Activated T-helper 1 cell treated with anti-CD3 and anti-CD28 coated beads, Interleukin-12 subunit alpha, Interleukin-12 subunit beta, Interleukin-2, Interleukin-4 antibody, amounts not matched to agents 30 ng/mL and 10 ng/mL and 1 ng/mL, durations not matched to agents 14 hours and 24 hours and 36 hours (primary cell): Measurements from ENCODE around the gene INSR. TPM values are rescaled to one million over a fixed set of nuclear protein-coding genes. Genes with fewer than 3 reads are reported as not detected.

Experiments used
- DNase-seq: peaks from one replicate; pipeline ENCODE4 v3.0.0; 2021; ENCODE audit warnings: low spot score
- H3K27ac Mint-ChIP-seq: one replicate; pipeline ENCODE4 v1.8.0; 2021; ENCODE audit warnings: mild to moderate bottlenecking, mixed read lengths
- H3K27me3 Mint-ChIP-seq: one replicate; pipeline ENCODE4 v1.8.0; 2022; ENCODE audit warnings: mild to moderate bottlenecking, moderate library complexity, mixed read lengths; ENCODE audit not compliant: insufficient read depth
- H3K36me3 Mint-ChIP-seq: one replicate; pipeline ENCODE4 v1.8.0; 2021; ENCODE audit warnings: low read depth, mixed read lengths
- H3K4me1 Mint-ChIP-seq: one replicate; pipeline ENCODE4 v1.8.0; 2021; ENCODE audit warnings: low read depth, mixed read lengths
- H3K4me3 Mint-ChIP-seq: one replicate; pipeline ENCODE4 v1.8.0; 2021; ENCODE audit warnings: mild to moderate bottlenecking, moderate library complexity, mixed read lengths
- H3K9me3 Mint-ChIP-seq: one replicate; pipeline ENCODE4 v1.8.0; 2021; ENCODE audit warnings: mixed read lengths
- intact Hi-C: fragments of 100-400 bp; cut with micrococcal nuclease; formaldehyde crosslinking; loops from one replicate; pipeline ENCODE4 v1.15.1; 2024
- total RNA-seq: library from RNA; stranded (reverse); gene quantifications from 2 replicates; pipeline ENCODE4 v1.2.3, GENCODE V29; 2022

INSR gene
- total RNA-seq, 1 donor from 2014 or later, result 1.5 TPM

DNA sequence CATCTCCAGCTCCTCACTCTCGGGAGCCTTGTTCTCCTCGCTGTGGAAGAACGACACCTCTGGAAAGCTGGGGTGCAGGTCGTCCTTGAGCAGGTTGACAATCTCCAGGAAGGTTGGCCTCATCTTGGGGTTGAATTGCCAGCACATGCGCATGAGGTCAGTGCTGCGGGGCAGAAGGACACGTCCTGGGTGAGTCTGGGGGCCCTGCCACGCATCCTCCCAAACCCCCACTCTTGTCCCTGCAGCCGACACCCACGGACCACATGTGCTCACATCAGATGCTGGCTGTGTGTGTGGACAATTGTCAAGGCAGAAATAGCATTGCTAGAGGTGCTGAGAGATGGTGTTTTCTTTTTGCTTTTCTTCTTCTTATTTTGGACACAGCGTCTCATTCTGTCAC lies 177.0 kb downstream of the INSR start:
- Mint-ChIP-seq H3K27me3 (no peaks in the 10 kb centered on the region), H3K36me3 (no peaks in the 10 kb centered on the region), H3K4me1 (no peaks in the 10 kb centered on the region), H3K4me3 (no peak overlapping the region), H3K27ac (no peak overlapping the region), H3K9me3 (peaks cover 4% of the 10 kb centered on the region)
- DNase-seq, result no peak
- intact Hi-C loops, result no loop called here

- Mint-ChIP-seq H3K27me3 (no peaks in the 10 kb centered on the region), H3K36me3 (no peaks in the 10 kb centered on the region), H3K9me3 (peaks cover 4% of the 10 kb centered on the region), H3K27ac (no peak overlapping the region), H3K4me3 (no peak overlapping the region), H3K4me1 (no peaks in the 10 kb centered on the region)
- intact Hi-C loops, result no loop called here
- DNase-seq, result no peak
Observed at GRCh38 chr19:7115721-7116120, 178.5 kb downstream of the INSR start.

DNA sequence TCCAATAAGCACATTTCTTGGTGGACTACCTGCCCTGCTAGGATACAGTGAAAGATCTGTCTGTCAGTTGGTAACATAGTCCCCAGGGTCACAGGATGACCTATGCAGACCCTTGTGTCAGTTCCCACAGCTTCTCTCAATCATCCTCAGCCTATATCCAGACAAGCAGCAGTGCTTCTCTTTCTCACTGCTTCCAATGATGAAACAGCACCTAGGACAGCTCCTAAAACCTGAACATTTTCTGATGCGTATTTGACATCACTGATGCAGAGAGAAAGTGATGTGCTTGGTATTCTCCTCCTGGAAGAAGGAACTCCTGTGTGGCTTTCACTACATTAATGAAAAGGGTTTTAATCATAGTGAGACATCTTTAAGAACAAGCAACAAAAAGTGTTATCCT lies 181.0 kb downstream of the INSR start:
- DNase-seq, result no peak
- H3K27ac Mint-ChIP-seq, result no peak overlapping the region
- H3K27me3 Mint-ChIP-seq, result no peaks in the 10 kb centered on the region
- H3K4me1 Mint-ChIP-seq, result no peaks in the 10 kb centered on the region
- no peaks in the 10 kb centered on the region for H3K36me3 Mint-ChIP-seq
- H3K9me3 Mint-ChIP-seq, result no peaks in the 10 kb centered on the region
- intact Hi-C loops, result no loop called here
- no peak overlapping the region for H3K4me3 Mint-ChIP-seq

- H3K27ac Mint-ChIP-seq, result no peak overlapping the region
- H3K36me3 Mint-ChIP-seq, result no peaks in the 10 kb centered on the region
- no peak overlapping the region for H3K4me3 Mint-ChIP-seq
- intact Hi-C loops, result no loop called here
- H3K27me3 Mint-ChIP-seq, result no peaks in the 10 kb centered on the region
- H3K9me3 Mint-ChIP-seq, result no peaks in the 10 kb centered on the region
- no peaks in the 10 kb centered on the region for H3K4me1 Mint-ChIP-seq
- DNase-seq, result no peak
Observed at GRCh38 chr19:7112675-7113074, 181.5 kb downstream of the INSR start.

GRCh38 chr19:7109678-7110289 lies 184.4 kb downstream of the INSR start:
- DNase-seq, result no peak
- intact Hi-C loops, result no loop called here
- H3K4me1 Mint-ChIP-seq, result no peaks in the 10 kb centered on the region
- H3K27ac Mint-ChIP-seq, result no peak overlapping the region
- H3K9me3 Mint-ChIP-seq, result no peaks in the 10 kb centered on the region
- H3K4me3 Mint-ChIP-seq, result no peak overlapping the region
- H3K27me3 Mint-ChIP-seq, result no peaks in the 10 kb centered on the region
- no peaks in the 10 kb centered on the region for H3K36me3 Mint-ChIP-seq

- Mint-ChIP-seq H3K4me1 (no peaks in the 10 kb centered on the region), H3K9me3 (no peaks in the 10 kb centered on the region), H3K4me3 (no peak overlapping the region), H3K27me3 (no peaks in the 10 kb centered on the region), H3K27ac (no peak overlapping the region), H3K36me3 (no peaks in the 10 kb centered on the region)
- DNase-seq, result no peak
- intact Hi-C loops, result no loop called here
Observed at GRCh38 chr19:7106711-7107657, 187.2 kb downstream of the INSR start.

- no peaks in the 10 kb centered on the region for H3K9me3 Mint-ChIP-seq
- H3K4me3 Mint-ChIP-seq, result no peak overlapping the region
- peaks cover 1% of the 10 kb centered on the region for H3K27me3 Mint-ChIP-seq
- H3K27ac Mint-ChIP-seq, result no peak overlapping the region
- intact Hi-C loops, result no loop called here
- DNase-seq, result no peak
- H3K4me1 Mint-ChIP-seq, result peaks cover 5% of the 10 kb centered on the region
- H3K36me3 Mint-ChIP-seq, result no peaks in the 10 kb centered on the region
Observed at GRCh38 chr19:7104747-7105447, 189.3 kb downstream of the INSR start.

DNA sequence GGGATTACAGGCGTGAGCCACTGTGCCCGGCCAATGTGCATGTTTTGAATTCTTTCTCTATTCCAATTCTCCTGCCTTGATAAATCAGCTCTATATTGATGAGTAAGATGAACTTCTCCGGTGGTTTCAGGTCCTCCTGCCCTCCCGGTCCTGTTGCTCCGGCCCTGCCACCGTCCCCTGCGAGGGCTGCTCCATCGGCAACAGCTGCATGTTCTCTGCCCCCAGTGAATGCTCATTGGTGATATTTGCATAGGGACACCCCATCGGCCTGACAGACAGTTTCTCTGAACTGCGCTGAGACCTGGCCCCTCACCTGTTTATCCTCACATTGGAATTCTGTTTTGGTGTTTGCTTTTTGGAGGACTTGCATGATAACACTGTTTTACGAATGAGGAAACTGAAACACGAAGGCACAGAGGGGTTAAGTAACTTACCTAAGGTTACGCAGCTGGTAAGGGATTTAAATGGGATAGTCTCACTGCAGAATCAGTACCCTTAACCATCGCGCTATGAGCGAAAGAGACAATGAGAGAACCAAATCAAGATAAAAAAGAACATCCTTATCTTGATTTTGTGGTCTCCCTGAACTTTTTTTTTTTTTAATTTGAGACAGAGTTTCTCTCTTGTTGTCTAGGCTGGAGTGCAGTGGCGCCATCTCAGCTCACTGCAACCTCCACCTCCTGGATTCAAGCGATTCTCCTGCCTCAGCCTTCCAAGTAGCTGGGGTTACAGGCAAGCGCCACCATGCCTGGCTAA lies 192.5 kb downstream of the INSR start:
- H3K27ac Mint-ChIP-seq, result peak overlapping the region; percentile 11
- H3K9me3 Mint-ChIP-seq, result peaks cover 15% of the 10 kb centered on the region
- H3K36me3 Mint-ChIP-seq, result peaks cover 3% of the 10 kb centered on the region
- no peak overlapping the region for H3K4me3 Mint-ChIP-seq
- intact Hi-C loops, result loop anchor here (1.0 kb wide), 3 partner anchors 240 to 551 kb away; no protein-coding TSS in a partner anchor
- peaks cover 13% of the 10 kb centered on the region for H3K4me1 Mint-ChIP-seq
- peaks cover 4% of the 10 kb centered on the region for H3K27me3 Mint-ChIP-seq
- DNase-seq, result no peak

DNA sequence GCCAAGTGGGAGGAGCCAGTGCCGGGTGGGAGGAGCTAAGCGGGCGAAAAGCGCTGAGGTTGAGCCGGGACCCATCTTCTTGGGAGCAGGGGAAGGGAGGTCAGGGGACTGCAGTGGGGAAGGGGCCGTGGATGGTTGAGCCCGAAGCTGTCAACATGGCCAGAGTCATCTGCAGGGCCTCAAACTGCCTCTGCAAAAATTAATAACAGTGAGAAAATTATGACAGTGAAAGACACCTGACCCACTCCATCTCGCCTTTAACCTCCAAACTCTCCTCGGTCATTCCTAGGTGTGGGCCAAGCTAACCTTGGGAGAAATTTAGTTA lies 194.7 kb downstream of the INSR start:
- H3K4me3 Mint-ChIP-seq, result peak overlapping the region; percentile 88
- H3K27me3 Mint-ChIP-seq, result peaks cover 4% of the 10 kb centered on the region
- peaks cover 13% of the 10 kb centered on the region for H3K4me1 Mint-ChIP-seq
- intact Hi-C loops, result loop anchor here (1.0 to 5.0 kb wide), 4 partner anchors 17 to 581 kb away; partner anchors contain the start of genes TRAPPC5 and ZNF557
- peak overlapping the region; percentile 85 for H3K27ac Mint-ChIP-seq
- H3K9me3 Mint-ChIP-seq, result peaks cover 33% of the 10 kb centered on the region
- no peak for DNase-seq
- peaks cover 10% of the 10 kb centered on the region for H3K36me3 Mint-ChIP-seq

DNA sequence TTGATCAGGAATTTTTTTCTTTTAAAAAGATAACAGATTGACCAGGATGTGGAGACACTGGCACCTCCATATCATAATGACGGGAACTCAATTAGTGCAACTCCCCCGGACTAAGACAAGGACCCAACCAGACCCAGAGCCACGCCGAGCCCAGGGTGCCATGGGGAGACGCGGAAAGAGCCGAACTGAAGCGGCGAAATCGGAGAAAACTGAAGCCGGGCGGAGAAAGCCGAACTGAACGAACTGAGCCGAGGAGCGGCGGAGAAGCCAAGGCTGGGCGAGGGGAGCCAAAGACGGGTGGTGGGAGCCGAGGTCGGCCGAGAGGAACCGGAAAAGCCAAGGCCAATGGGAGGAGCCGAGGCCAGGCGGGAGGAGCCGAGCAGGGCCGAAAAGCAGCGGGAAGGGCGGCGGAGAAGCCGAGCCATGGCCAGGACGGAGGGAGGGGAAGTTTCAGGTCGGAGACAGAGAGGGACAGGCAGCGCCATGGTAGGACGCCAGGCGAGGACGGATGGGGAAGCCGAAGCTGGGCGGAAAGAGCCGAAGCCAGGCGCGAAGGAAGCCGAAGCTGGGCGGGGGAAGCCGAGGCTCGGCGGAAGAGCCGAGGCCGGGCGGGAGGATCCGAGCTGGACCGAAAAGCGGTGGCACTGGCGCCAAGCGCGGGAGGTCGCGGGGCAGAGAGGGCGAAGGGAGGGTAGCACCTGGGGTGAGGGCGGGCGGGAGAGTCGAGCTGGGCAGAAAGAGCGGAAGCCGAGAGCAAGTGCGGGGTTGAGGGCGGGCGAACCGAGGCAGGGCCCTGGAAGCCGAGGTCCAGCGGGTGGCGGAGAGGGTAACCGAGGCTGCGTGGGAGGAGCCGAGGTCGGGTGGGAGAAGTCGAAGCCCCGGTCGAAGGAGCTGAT lies 195.3 kb downstream of the INSR start:
- Mint-ChIP-seq H3K27me3 (peaks cover 4% of the 10 kb centered on the region), H3K4me3 (peak overlapping the region; percentile 88), H3K4me1 (peaks cover 13% of the 10 kb centered on the region), H3K27ac (peak overlapping the region; percentile 85), H3K9me3 (peaks cover 35% of the 10 kb centered on the region), H3K36me3 (peaks cover 10% of the 10 kb centered on the region)
- intact Hi-C loops, result loop anchor here (1.0 to 5.0 kb wide), 4 partner anchors 16 to 582 kb away; partner anchors contain the start of genes TRAPPC5 and ZNF557
- DNase-seq, result peak; percentile 84

GRCh38 chr19:7098096-7098495 lies 196.1 kb downstream of the INSR start:
- Mint-ChIP-seq H3K36me3 (peaks cover 10% of the 10 kb centered on the region), H3K4me1 (peaks cover 13% of the 10 kb centered on the region), H3K4me3 (peak overlapping the region; percentile 88), H3K9me3 (peaks cover 39% of the 10 kb centered on the region), H3K27me3 (peaks cover 4% of the 10 kb centered on the region), H3K27ac (peak overlapping the region; percentile 85)
- no peak for DNase-seq
- intact Hi-C loops, result loop anchor here (2.0 to 5.0 kb wide), 3 partner anchors 15 to 583 kb away; partner anchors contain the start of gene TRAPPC5
